HepG2 (cell line): ENCODE data around the gene ITPR1. TPM values are rescaled to one million over a fixed set of nuclear protein-coding genes. Genes with fewer than 3 reads are reported as not detected.
A peak's percentile ranks its signal among the peaks of the same experiment; 100 is the strongest.

ENCODE experiments used
- CBFB ChIP-seq: sonication (generic); formaldehyde crosslinking; IDR thresholded peaks from 2 replicates; pipeline ENCODE4 v1.4.0; 2020; ENCODE audit warnings: missing genetic modification reagents
- EP300 ChIP-seq, 3 experiments: sonication (generic) in 1 of 3; formaldehyde crosslinking in 1 of 3; IDR thresholded peaks; 2 replicates each; pipeline versions ENCODE4 v1.5.1 to v1.6.1; 2011 to 2020; ENCODE audit warnings: low read depth in 2 of 3, low read length in 2 of 3, borderline replicate concordance in 1 of 3, improper control_type of control experiment in 1 of 3, mild to moderate bottlenecking in 1 of 3, missing genetic modification reagents in 1 of 3, moderate library complexity in 1 of 3
- JUN ChIP-seq: sonication (generic); formaldehyde crosslinking; IDR thresholded peaks from 2 replicates; pipeline ENCODE4 v1.4.0; 2020; ENCODE audit warnings: mild to moderate bottlenecking, missing genetic modification reagents
- KDM1A ChIP-seq: IDR thresholded peaks from 2 replicates; pipeline ENCODE4 v1.6.1; 2016; ENCODE audit warnings: missing compliant biosample characterization
- MEIS1 ChIP-seq: sonication (generic); formaldehyde crosslinking; IDR thresholded peaks from 2 replicates; pipeline ENCODE4 v1.9.0; 2021; ENCODE audit warnings: mild to moderate bottlenecking, missing genetic modification reagents, moderate library complexity, borderline replicate concordance
- MIER3 ChIP-seq: IDR thresholded peaks from 2 replicates; pipeline ENCODE4 v1.6.1; 2016; ENCODE audit warnings: missing compliant biosample characterization, borderline replicate concordance
- PHF5A ChIP-seq: IDR thresholded peaks from one replicate; pipeline ENCODE4 v1.6.1; 2018; ENCODE audit warnings: low read depth, missing genetic modification reagents; ENCODE audit not compliant: unreplicated experiment
- PRMT3 ChIP-seq: sonication (generic); formaldehyde crosslinking; IDR thresholded peaks from 2 replicates; pipeline ENCODE4 v1.8.1; 2022; ENCODE audit warnings: low read depth, mild to moderate bottlenecking, moderate library complexity, missing genetic modification reagents, borderline replicate concordance
- RAD51 ChIP-seq: fragments of 450-650 bp; IDR thresholded peaks from 2 replicates; pipeline ENCODE4 v1.6.1; 2016; ENCODE audit warnings: borderline replicate concordance
- SMARCC2 ChIP-seq: fragments of 450-650 bp; IDR thresholded peaks from 2 replicates; pipeline ENCODE4 v1.6.1; 2017; ENCODE audit warnings: antibody characterized with exemption, mild to moderate bottlenecking
- SPEN ChIP-seq: sonication (generic); formaldehyde crosslinking; IDR thresholded peaks from 2 replicates; pipeline ENCODE4 v1.5.1; 2020; ENCODE audit warnings: low read depth, mild to moderate bottlenecking, missing genetic modification reagents
- STAT5B ChIP-seq: sonication (generic); formaldehyde crosslinking; IDR thresholded peaks from 2 replicates; pipeline ENCODE4 v1.4.0; 2020; ENCODE audit warnings: missing genetic modification reagents
- TBX3 ChIP-seq: fragments of 450-650 bp; IDR thresholded peaks from 2 replicates; pipeline ENCODE4 v1.6.1; 2017; ENCODE audit warnings: antibody characterized with exemption, mild to moderate bottlenecking, inconsistent platforms, borderline replicate concordance
- TOE1 ChIP-seq: sonication (generic); formaldehyde crosslinking; IDR thresholded peaks from 2 replicates; pipeline ENCODE4 v1.4.0; 2020; ENCODE audit warnings: mild to moderate bottlenecking, missing genetic modification reagents
- YY1 ChIP-seq: IDR thresholded peaks from 2 replicates; pipeline ENCODE4 v1.6.1; 2011; ENCODE audit warnings: low read length, low read depth, moderate library complexity, mild to moderate bottlenecking; ENCODE audit not compliant: insufficient read depth, insufficient replicate concordance
- ZEB1 ChIP-seq: IDR thresholded peaks from 2 replicates; pipeline ENCODE4 v1.6.1; 2012; ENCODE audit warnings: mild to moderate bottlenecking, low read depth, inconsistent platforms; ENCODE audit not compliant: insufficient replicate concordance
- ZFP36L2 ChIP-seq: sonication (generic); formaldehyde crosslinking; IDR thresholded peaks from 2 replicates; pipeline ENCODE4 v1.4.0; 2020; ENCODE audit warnings: missing genetic modification reagents
- ZNF124 ChIP-seq: sonication (generic); formaldehyde crosslinking; IDR thresholded peaks from 2 replicates; pipeline ENCODE4 v1.4.0; 2020; ENCODE audit warnings: missing genetic modification reagents
- ZNF460 ChIP-seq: sonication (generic); formaldehyde crosslinking; IDR thresholded peaks from 2 replicates; pipeline ENCODE4 v1.5.1; 2020; ENCODE audit warnings: missing genetic modification reagents, mild to moderate bottlenecking, borderline replicate concordance
- ZNF562 ChIP-seq: sonication (generic); formaldehyde crosslinking; IDR thresholded peaks from 2 replicates; pipeline ENCODE4 v1.8.0; 2022; ENCODE audit warnings: missing genetic modification reagents, borderline replicate concordance
- ZNF607 ChIP-seq: sonication (generic); formaldehyde crosslinking; IDR thresholded peaks from 2 replicates; pipeline ENCODE4 v1.5.1; 2020; ENCODE audit warnings: missing genetic modification reagents, mild to moderate bottlenecking, borderline replicate concordance
- ZNF678 ChIP-seq: sonication (generic); formaldehyde crosslinking; IDR thresholded peaks from 2 replicates; pipeline ENCODE4 v1.4.0; 2020; ENCODE audit warnings: mild to moderate bottlenecking, missing genetic modification reagents
- ZNF713 ChIP-seq: sonication (generic); formaldehyde crosslinking; IDR thresholded peaks from 2 replicates; pipeline ENCODE4 v1.4.0; 2020; ENCODE audit warnings: mild to moderate bottlenecking, missing genetic modification reagents
- ZNF773 ChIP-seq: sonication (generic); formaldehyde crosslinking; IDR thresholded peaks from 2 replicates; pipeline ENCODE4 v1.4.0; 2020; ENCODE audit warnings: missing genetic modification reagents, borderline replicate concordance
- ZSCAN25 ChIP-seq: sonication (generic); formaldehyde crosslinking; IDR thresholded peaks from 2 replicates; pipeline ENCODE4 v1.8.0; 2022; ENCODE audit warnings: mild to moderate bottlenecking, missing genetic modification reagents
- polyA plus RNA-seq, 8 experiments: library from polyadenylated mRNA; depleted of rRNA in 3 of 8; stranded (reverse) in 7 of 8; unstranded in 1 of 8; fragments of >200 nt; fragmentation: Illumina TruSeq in 4 of 8; extraction: Trizol in 4 of 8; gene quantifications; 2 replicates each; pipeline versions ENCODE4 v1.2.1 to v1.2.3, GENCODE V29; 2011 to 2016; ENCODE audit warnings: low read depth in 4 of 8, missing spikeins in 1 of 8, mixed read lengths in 1 of 8; ENCODE audit not compliant: insufficient read depth in 1 of 8
- total RNA-seq, 5 experiments: library from RNA; depleted of rRNA; stranded (reverse); fragments of >200 nt; fragmentation: Illumina TruSeq; extraction: Trizol; gene quantifications; 2 replicates each; pipeline ENCODE4 v1.2.3, GENCODE V29; 2016; ENCODE audit warnings: low read depth in 1 of 5
- TF ChIP-seq, protein P1 (sequence below): sonication (generic); formaldehyde crosslinking; IDR thresholded peaks from 2 replicates; pipeline ENCODE4 v1.5.0; 2020; ENCODE audit warnings: missing genetic modification reagents
- TF ChIP-seq, protein P2 (sequence below): sonication (generic); formaldehyde crosslinking; IDR thresholded peaks from 2 replicates; pipeline ENCODE4 v1.5.0; 2020; ENCODE audit warnings: missing genetic modification reagents, mild to moderate bottlenecking, borderline replicate concordance
- TF ChIP-seq, protein P3 (sequence below): sonication (generic); formaldehyde crosslinking; IDR thresholded peaks from 2 replicates; pipeline ENCODE4 v1.8.1; 2023; ENCODE audit warnings: mild to moderate bottlenecking, inconsistent platforms, moderate library complexity, missing genetic modification reagents, borderline replicate concordance

The ITPR1 gene
- total and polyA plus RNA-seq, 2 of the 13 experiments (the other 11 are each of a cell fraction or from before 2014, with no cell fraction given): 10.0 to 11.4 TPM

DNA sequence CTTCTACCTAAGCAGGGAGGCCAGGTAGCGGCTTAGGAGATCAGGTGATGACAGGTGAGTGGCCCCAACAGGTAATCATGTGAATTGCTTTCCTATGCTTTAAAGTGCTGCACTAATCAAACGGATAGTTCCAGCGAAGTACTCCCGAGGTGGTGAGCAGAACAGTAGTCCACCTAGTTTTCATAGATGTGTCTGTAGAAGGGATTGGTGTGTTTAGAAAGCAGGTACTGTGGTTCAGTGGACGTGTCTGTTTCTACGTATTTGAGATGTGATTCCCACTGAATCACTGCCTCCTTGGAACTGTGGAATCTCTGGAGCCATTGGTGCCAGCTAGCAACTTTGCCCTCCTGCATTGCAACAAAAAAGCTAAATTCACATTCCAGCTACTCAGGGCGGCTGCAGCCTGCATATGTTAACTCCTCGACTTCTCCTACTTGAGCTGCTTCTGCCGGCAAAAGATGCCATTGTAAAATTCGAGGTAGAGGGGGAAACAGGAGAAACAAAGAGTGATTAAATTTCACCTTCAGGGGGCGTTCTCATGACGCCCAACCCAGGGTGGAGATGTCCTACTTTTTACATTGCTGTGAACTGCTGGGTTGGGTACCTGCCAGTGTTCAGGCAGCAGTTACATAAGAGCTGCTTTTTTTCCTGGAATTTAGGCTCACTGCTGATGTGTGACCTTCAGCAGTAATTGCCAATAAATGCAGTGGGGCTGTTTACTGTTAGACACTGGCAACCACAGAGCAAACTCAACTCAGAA, 227.3 kb downstream of the ITPR1 start (continued):
- TF ChIP-seq ZNF562 (CRISPR knock-in tag) (no peak), ZNF460 (CRISPR knock-in tag) (no peak; the same call in 1 of the 2 replicates), KDM1A (CRISPR knock-in tag) (0 out of 2 replicates have a peak, but pooled peaks have one; percentile 37), CBFB (CRISPR knock-in tag) (no peak), ZNF713 (CRISPR knock-in tag) (no peak), ZFP36L2 (CRISPR knock-in tag) (no peak), TOE1 (no peak), ZNF773 (no peak), ZEB1 (no peak), MIER3 (CRISPR knock-in tag) (peak; percentile 63; the same call in 1 of the 2 replicates), MEIS1 (CRISPR knock-in tag) (no peak), ZSCAN25 (CRISPR knock-in tag) (no peak), RAD51 (no peak), ZNF607 (CRISPR knock-in tag) (0 out of 2 replicates have a peak, but pooled peaks have one; percentile 28), SPEN (CRISPR knock-in tag) (peak; percentile 71; the same call in 1 of the 2 replicates), TBX3 (no peak), JUN (CRISPR knock-in tag) (no peak), STAT5B (no peak), ZNF678 (CRISPR knock-in tag) (no peak), ZNF124 (CRISPR knock-in tag) (no peak), PHF5A (CRISPR knock-in tag) (no peak), PRMT3 (no peak), YY1 (no peak), EP300 (IDR thresholded peaks at IDR 0.05; ENCODE audit: low read depth in 2 of 2, low read length in 2 of 2) (peak in 1 of 2 experiments; percentile 54; a peak in 1 of 4 replicates), EP300 (CRISPR knock-in tag; IDR thresholded peaks at IDR 0.05; ENCODE audit: borderline replicate concordance) (no peak), SMARCC2 (no peak)
- TF ChIP-seq, protein P1, sequence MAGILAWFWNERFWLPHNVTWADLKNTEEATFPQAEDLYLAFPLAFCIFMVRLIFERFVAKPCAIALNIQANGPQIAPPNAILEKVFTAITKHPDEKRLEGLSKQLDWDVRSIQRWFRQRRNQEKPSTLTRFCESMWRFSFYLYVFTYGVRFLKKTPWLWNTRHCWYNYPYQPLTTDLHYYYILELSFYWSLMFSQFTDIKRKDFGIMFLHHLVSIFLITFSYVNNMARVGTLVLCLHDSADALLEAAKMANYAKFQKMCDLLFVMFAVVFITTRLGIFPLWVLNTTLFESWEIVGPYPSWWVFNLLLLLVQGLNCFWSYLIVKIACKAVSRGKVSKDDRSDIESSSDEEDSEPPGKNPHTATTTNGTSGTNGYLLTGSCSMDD (CRISPR knock-in tag): no peak
- TF ChIP-seq, protein P2, sequence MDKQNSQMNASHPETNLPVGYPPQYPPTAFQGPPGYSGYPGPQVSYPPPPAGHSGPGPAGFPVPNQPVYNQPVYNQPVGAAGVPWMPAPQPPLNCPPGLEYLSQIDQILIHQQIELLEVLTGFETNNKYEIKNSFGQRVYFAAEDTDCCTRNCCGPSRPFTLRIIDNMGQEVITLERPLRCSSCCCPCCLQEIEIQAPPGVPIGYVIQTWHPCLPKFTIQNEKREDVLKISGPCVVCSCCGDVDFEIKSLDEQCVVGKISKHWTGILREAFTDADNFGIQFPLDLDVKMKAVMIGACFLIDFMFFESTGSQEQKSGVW (CRISPR knock-in tag): no peak
- TF ChIP-seq, protein P3, sequence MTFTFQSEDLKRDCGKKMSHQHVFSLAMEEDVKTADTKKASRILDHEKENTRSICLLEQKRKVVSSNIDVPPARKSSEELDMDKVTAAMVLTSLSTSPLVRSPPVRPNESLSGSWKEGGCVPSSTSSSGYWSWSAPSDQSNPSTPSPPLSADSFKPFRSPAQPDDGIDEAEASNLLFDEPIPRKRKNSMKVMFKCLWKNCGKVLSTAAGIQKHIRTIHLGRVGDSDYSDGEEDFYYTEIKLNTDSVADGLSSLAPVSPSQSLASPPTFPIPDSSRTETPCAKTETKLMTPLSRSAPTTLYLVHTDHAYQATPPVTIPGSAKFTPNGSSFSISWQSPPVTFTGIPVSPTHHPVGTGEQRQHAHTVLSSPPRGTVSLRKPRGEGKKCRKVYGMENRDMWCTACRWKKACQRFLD: no peak
